ENCODE measurements around the gene MUC4. TPM values are rescaled to one million over a fixed set of nuclear protein-coding genes. Genes with fewer than 3 reads are reported as not detected.

MUC4 gene
- polyA plus RNA-seq, 1 donor from 2014 or later: not detected

GRCh38 chr3:195853036-195853435, 41.3 kb upstream of the MUC4 start:
- Histone ChIP-seq H3K9me2 (ENCODE audit: insufficient read depth, low read length) (no peaks in the 10 kb centered on the region), H3K27ac (ENCODE audit: low read length) (no peak overlapping the region), H3K36me3 (ENCODE audit: insufficient read depth, low read length) (no peaks in the 10 kb centered on the region), H2AFZ (ENCODE audit: low read depth, low read length) (no peak overlapping the region), H3K9me3 (ENCODE audit: low read length) (no peaks in the 10 kb centered on the region), H3K9ac (ENCODE audit: low read length) (no peak overlapping the region), H3F3A (ENCODE audit: insufficient read depth, low read length, poor library complexity, severe bottlenecking) (no peaks in the 10 kb centered on the region), H3K4me2 (ENCODE audit: low read length) (no peak overlapping the region), H3K4me3 (ENCODE audit: low read length) (no peak overlapping the region), H3K27me3 (ENCODE audit: insufficient read depth, low read depth, low read length) (no peaks in the 10 kb centered on the region), H4K20me1 (ENCODE audit: insufficient read depth) (no peaks in the 10 kb centered on the region), H3K79me2 (replicated peaks; ENCODE audit: insufficient read depth, low read length) (no peaks in the 10 kb centered on the region)
- TF ChIP-seq EP300 (conservative IDR thresholded peaks at IDR 0.05; ENCODE audit: poor library complexity, severe bottlenecking) (no peak), POLR2AphosphoS5 (IDR thresholded peaks at IDR 0.05) (no peak), TAF1 (IDR thresholded peaks at IDR 0.05; ENCODE audit: low read depth) (no peak), CTCF (IDR thresholded peaks at IDR 0.05; ENCODE audit: poor library complexity, severe bottlenecking) (no peak), SMC3 (conservative IDR thresholded peaks at IDR 0.05; ENCODE audit: poor library complexity) (no peak), MXI1 (conservative IDR thresholded peaks at IDR 0.05; ENCODE audit: poor library complexity, severe bottlenecking) (no peak), RAD21 (conservative IDR thresholded peaks at IDR 0.05) (no peak), REST (IDR thresholded peaks at IDR 0.05; ENCODE audit: borderline replicate concordance) (no peak), EZH2 (IDR thresholded peaks at IDR 0.05; ENCODE audit: borderline replicate concordance, insufficient read depth, low read length, poor library complexity, severe bottlenecking) (no peak)

- Histone ChIP-seq H3K4me3 (ENCODE audit: low read length) (no peak overlapping the region), H3K36me3 (ENCODE audit: insufficient read depth, low read length) (no peaks in the 10 kb centered on the region), H3K9ac (ENCODE audit: low read length) (no peak overlapping the region), H3K9me3 (ENCODE audit: low read length) (no peaks in the 10 kb centered on the region), H4K20me1 (ENCODE audit: insufficient read depth) (no peaks in the 10 kb centered on the region), H3K9me2 (ENCODE audit: insufficient read depth, low read length) (no peaks in the 10 kb centered on the region), H3K27ac (ENCODE audit: low read length) (no peak overlapping the region), H3K4me2 (ENCODE audit: low read length) (no peak overlapping the region), H2AFZ (ENCODE audit: low read depth, low read length) (no peak overlapping the region), H3K79me2 (replicated peaks; ENCODE audit: insufficient read depth, low read length) (no peaks in the 10 kb centered on the region), H3F3A (ENCODE audit: insufficient read depth, low read length, poor library complexity, severe bottlenecking) (no peaks in the 10 kb centered on the region), H3K27me3 (ENCODE audit: insufficient read depth, low read depth, low read length) (no peaks in the 10 kb centered on the region)
- TF ChIP-seq RAD21 (conservative IDR thresholded peaks at IDR 0.05): peak; percentile 61
- no peak for TF ChIP-seq POLR2AphosphoS5 (IDR thresholded peaks at IDR 0.05)
- TF ChIP-seq CTCF (IDR thresholded peaks at IDR 0.05; ENCODE audit: poor library complexity, severe bottlenecking): peak; percentile 72
- peak; percentile 45 for TF ChIP-seq SMC3 (conservative IDR thresholded peaks at IDR 0.05; ENCODE audit: poor library complexity)
Observed at GRCh38 chr3:195850857-195851543, 39.3 kb upstream of the MUC4 start.
